HG03139 (cell line): ENCODE results near the gene JRKL.

Source experiments
- ATAC-seq: cut with Tn5 transposase; IDR thresholded peaks from one replicate; pipeline ENCODE4 v1.9.1; 2021; ENCODE audit not compliant: unreplicated experiment

JRKL gene

GRCh38 chr11:96389720-96390487 lies at the start of gene JRKL, which contains the start of gene CCDC82:
Gene JRKL (plus strand): TSS chr11:96390013. CDS start chr11:96390650, 637 bp downstream.
Gene CCDC82 (minus strand): TSS chr11:96389912. CDS start chr11:96384747, 5,165 bp downstream.
- peak; percentile 93 for ATAC-seq

GRCh38 chr11:96340555-96340885 lies 49.3 kb upstream of the JRKL start:
- ATAC-seq, result no peak

GRCh38 chr11:96341211-96342013 lies 48.4 kb upstream of the JRKL start:
- ATAC-seq, result peak; percentile 31

GRCh38 chr11:96342014-96342960 lies 47.5 kb upstream of the JRKL start:
- ATAC-seq, result no peak

GRCh38 chr11:96342961-96343711 lies 46.7 kb upstream of the JRKL start, which contains the start of gene MAML2:
Gene MAML2 (minus strand): TSS chr11:96343195. CDS start chr11:96341895, 1,300 bp downstream.
- peak; percentile 79 for ATAC-seq

- no peak for ATAC-seq
Observed at GRCh38 chr11:96356848-96357247, 33.0 kb upstream of the JRKL start.

- ATAC-seq, result no peak
Observed at GRCh38 chr11:96357794-96358193, 32.0 kb upstream of the JRKL start.

GRCh38 chr11:96358321-96358720 lies 31.5 kb upstream of the JRKL start:
- no peak for ATAC-seq

- no peak for ATAC-seq
Observed at GRCh38 chr11:96361778-96362177, 28.0 kb upstream of the JRKL start.

- no peak for ATAC-seq
Observed at GRCh38 chr11:96365493-96365892, 24.3 kb upstream of the JRKL start.

GRCh38 chr11:96366024-96366423 lies 23.8 kb upstream of the JRKL start:
- no peak for ATAC-seq

- ATAC-seq, result no peak
Observed at GRCh38 chr11:96367342-96367741, 22.5 kb upstream of the JRKL start.

- no peak for ATAC-seq
Observed at GRCh38 chr11:96373826-96374225, 16.0 kb upstream of the JRKL start.

GRCh38 chr11:96376796-96377195 lies 13.0 kb upstream of the JRKL start:
- no peak for ATAC-seq

GRCh38 chr11:96384156-96384555 lies 5.7 kb upstream of the JRKL start:
- no peak for ATAC-seq

- no peak for ATAC-seq
Observed at GRCh38 chr11:96385187-96385586, 4.6 kb upstream of the JRKL start.

GRCh38 chr11:96388891-96389719 lies 708 bp upstream of the JRKL start:
- ATAC-seq, result peak; percentile 37

GRCh38 chr11:96390488-96390792 lies 627 bp downstream of the JRKL start:
- no peak for ATAC-seq

GRCh38 chr11:96391698-96392307 lies 2.0 kb downstream of the JRKL start:
- ATAC-seq, result no peak
